HG03442 (cell line): ENCODE data around the gene DPP4.
"Not testable (repeated sequence)": the region's sequence is repeated elsewhere in the genome, so short reads cannot be mapped to it uniquely, and the experiment has no call there.

Experiments used
- ATAC-seq: cut with Tn5 transposase; IDR thresholded peaks from one replicate; pipeline ENCODE4 v1.9.1; 2021; ENCODE audit warnings: mild to moderate bottlenecking, moderate library complexity; ENCODE audit not compliant: unreplicated experiment

The DPP4 gene

DNA sequence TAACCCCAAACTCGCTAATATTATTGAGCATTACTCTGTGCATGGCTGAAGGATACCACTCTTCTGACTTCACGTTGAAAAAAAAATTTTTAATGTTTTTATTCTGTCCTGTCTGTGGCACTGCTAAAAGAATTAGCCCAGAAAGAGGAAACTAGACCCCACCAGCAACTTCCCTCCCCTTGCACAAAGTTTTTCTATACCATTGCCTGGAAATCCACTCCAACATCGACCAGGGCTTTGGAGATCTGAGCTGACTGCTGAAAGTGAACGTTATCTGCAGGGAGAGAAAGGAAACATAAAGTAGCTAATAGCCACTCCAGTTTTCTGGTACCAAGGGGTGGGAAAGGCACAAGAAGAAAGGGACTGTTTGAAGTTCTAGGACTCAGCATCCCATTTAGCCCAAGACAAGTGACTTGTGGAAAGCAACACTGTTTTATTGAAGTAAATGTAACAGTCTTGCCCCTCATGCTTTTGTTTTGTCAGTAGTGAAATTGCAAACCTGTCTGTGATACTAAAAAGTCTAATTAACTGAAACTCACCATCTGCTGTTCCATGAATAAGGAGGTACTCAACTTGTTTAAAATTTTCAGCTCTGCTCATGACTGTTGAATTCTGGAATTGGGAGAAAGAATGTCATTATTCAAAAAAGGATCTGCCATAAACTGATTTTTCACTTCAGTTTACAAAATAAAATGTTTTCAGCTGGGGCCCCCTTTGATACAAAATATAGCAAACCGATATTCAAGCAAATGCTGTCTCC lies 79.1 kb downstream of the DPP4 start:
- no peak for ATAC-seq

DNA sequence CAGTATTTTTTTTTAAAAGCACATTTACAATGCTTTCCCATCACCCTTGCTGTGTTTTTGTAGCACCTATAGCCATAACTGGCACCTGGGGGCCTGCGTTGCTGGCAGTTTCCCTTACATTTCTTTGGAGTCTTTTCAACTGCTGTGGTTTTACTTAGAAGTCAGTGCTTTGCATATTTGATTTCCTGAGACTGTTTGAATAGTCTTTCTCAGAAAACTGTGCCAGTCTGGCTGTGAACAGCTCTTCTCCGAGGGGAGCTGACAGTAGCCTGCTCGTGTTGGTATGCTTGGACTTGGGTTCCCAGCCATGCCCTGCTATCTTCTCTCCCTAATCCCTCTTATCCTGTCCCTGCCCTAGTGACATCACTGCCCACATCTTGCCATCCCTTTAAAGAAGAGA lies 81.5 kb downstream of the DPP4 start:
- ATAC-seq: peak; percentile 58

DNA sequence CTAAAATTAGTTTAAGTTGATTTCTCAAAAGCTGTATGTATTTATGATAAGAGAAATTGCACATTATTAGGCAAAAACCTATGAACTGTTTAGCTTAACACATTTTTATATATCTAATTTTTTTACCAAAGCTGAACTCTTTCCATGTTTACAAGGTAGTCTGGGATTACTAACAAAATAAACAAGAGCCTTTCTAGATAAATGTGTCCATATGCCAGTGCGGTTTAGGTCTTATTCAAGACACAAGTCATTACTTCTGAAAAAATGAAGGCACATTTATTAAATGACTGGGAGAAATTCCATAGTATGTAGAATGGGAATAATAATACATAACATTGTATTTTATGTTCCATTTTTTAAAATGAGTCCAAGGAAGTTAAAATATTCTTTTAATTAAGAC lies 82.0 kb downstream of the DPP4 start:
- ATAC-seq: no peak

DNA sequence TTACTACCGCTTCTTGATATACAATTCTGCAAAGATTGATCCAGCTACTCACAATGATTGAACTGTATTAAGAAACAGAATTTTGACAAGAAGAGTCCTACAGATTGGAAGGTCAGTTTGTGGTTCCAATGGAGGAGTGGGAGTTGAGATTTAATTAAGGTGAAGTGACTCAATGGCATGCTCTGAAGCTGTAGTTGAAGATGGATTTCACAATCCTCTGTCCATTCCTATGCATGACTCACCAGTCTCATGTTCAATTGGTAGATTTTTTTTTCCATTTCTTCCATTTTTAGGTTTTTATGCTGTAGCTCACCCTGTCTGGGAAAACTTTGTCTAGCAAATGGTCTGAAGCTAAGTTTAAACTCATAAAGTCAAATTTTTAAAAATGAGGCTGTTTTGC lies 83.3 kb downstream of the DPP4 start:
- no peak for ATAC-seq

DNA sequence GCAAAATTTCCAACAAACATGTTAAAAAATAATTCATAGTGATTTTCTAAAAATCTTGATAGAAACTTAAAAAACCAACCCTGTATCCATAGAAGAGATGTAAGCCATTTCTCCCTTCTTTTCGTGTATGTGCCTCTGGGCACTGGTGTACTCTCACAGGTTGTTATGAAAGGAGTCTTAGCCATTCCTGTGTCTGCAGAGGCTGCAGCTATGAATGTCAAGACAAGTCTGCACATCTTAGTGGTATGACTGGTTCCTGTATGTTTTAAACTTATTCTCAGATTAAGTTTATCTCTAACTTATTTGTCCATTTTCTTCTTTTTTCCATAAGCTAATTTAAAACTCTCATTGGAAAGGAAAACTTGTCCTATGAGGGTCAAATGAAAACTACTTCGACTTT lies 84.0 kb downstream of the DPP4 start:
- ATAC-seq: no peak

DNA sequence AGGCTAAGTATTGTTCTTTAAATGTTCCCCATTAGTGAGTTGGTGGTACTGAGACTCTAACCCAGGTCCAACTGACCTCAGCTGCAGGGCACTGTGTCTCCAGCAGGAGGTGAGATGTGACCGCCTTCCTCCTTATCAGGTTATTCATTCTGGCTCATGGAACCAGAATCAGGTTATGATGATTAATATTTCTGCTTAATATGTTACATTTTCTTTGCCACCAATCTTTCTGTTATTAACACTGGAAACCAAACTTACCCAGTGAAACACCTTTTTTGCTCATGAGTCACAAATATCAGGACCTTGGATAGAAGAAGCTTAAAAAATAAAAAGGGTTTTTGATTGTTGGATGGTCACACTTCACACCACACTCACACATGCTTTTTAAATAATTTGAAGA lies 85.4 kb downstream of the DPP4 start:
- no peak for ATAC-seq

DNA sequence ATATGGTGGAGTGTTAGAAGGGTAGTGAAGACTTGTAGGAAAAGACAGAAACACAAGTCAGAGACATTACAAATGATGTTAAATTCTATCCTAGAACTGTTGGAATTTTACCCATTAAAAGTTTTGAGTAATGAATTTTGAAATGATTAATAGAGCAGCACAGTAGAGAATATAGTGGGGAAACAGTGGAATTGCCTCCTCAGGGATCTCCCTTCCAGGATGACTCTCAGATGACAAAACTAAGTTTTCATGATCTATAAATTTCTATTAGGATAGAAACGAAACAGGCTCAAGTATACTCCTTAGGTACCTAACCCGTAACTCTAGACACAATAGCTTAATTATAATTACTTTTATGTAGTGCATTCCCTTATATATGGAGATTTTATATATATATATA lies 86.7 kb downstream of the DPP4 start:
- no peak for ATAC-seq

DNA sequence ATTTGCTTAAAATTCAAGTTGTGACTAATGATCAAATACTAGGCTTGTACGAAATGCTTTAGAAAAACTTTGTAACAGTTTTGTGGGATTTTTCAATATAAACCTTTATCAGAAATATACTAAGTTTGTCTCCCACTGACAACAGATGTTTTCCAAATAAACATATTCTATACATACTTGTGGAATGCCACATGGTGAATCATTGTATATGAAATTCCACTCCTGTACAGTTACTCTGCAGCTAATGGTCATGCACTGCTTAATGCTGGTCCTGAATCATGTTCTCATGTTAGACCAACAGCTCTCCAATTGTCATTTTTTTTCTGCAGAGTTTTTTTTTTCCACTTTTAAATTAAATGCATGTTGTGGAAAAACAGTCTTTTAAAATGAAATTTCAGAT lies 90.1 kb downstream of the DPP4 start:
- no peak for ATAC-seq

DNA sequence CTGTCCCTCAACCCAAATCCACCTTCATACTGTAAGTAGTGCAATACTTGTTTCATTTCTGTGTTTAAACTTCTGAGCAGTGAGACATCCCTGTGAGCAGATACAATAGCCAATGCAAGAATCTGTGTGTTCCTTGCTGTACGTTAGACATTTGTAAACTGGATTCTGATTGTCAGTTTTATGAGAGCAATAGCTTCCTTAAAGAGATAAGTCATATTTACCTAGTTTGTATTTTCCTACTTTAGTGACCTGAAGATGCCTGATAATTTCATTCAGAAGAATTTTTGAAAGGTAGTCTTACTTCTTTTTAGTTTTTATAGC lies 90.7 kb downstream of the DPP4 start:
- no peak for ATAC-seq

DNA sequence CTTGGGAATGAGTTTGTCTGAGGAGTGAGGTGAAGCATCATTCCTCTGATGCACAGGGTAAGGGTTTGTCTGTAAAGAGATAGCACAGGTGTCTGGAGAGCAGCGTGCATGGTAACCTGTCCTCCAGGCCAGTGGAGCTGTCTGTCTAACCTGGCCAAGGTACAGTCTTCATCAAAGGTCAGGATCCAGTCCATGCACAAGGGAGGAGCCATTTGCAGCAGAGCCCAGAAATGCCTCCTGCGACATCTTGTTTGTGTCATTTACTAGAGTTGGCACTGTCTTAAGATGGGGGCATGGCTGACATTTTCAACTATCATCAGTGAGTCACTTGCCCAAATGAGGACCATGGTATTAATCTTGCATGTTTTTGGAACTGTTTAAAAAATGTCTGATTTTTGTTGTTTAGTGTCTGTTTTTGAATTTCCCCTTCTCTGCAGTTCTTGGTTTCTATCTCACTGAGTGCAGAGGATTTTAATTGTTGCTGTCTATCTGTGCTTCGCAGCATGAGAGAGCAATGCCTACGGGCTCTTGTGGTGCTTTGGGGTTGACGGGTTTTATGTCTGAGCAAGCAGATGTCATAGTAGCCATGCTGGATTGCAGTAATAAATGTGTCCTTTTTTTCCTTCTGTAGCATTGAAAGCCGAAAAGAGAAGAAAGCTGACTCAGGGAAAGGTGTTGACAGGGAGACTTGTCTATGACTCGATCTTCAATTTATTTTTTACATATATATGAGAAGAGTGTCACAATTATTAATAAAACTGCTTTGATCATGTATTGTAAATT lies 91.3 kb downstream of the DPP4 start:
- no peak for ATAC-seq

DNA sequence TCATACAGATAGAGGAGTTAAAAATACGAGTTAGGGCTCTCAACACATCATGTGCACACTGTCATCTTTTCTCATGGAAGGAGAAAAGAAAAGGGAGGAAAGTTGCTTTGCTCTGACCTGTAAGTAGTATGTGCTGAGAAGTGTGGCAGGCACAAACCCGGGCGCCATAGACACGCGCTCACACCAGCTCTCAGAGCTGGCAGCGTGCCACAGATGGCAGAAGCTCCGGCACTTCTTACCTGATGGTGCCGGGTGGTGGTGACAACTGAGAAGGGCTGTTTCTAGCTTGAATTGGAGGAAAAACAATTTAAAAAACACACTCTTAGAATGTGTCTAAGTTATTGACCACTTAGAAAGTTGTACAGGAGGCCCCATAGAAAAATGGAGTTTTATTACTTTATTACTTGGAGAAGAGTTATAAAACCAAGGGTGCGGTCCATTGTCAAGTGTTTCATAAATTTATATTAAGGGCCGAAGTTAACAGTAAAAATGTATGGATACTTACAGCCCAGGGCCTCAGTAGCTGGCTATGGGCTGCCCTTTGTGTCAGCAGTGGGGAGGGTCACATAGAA lies 92.2 kb downstream of the DPP4 start:
- no peak for ATAC-seq

DNA sequence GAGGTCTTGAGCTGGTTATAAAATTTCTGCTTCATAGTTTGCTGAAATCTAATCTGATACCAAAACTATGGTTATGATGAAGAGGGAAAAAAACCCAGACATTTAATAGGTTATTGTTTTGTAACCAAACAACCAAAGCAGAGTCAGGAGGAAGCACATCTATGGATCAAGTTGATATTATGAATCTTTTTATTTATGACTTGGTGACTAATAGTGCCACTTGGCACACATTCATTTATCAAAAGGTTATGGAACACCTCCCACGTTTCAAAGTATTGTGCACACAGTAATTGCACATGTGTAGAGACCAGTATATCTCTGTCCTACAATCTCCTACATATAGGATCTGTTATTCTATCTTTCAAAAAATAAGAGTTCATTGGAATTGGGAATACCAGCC lies 93.0 kb downstream of the DPP4 start:
- ATAC-seq: no peak

DNA sequence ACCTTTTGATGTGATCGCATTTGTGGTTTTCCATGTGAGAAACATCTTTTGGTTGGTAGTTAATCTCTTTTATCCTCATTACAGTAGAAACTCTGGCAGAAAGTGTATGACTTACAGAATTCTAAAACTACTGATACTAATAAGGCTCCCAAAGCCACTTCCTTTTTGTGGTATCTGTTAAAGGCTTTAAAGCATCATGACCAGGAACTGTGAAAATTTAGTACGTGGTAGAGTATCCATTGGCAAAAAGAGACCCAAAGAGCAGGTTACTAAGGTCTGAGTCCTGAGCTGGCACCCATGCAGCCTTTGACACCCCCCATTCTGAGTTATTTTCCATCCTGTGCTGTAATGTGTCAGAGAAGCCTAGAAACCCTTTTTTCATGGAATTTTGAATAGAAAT lies 94.5 kb downstream of the DPP4 start:
- ATAC-seq: no peak

DNA sequence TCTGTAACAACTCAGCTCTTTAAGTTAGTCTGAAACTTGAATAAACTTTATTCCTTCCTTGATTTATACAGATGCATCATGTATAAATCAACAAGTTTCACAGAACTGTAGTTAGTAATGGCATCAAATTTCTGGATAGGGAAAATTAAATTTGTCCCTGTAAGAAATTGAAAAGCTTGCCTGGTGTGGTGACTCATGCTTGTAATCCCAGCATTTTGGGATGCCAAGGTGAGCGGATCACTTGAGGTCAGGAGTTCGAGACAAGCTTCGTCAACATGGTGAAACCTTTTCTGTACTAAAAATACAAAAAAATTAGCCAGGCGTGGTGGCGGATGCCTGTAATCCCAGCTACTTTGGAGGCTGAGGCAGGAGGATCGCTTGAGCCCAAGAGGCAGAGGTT lies 96.1 kb downstream of the DPP4 start:
- not testable (repeated sequence) for ATAC-seq

DNA sequence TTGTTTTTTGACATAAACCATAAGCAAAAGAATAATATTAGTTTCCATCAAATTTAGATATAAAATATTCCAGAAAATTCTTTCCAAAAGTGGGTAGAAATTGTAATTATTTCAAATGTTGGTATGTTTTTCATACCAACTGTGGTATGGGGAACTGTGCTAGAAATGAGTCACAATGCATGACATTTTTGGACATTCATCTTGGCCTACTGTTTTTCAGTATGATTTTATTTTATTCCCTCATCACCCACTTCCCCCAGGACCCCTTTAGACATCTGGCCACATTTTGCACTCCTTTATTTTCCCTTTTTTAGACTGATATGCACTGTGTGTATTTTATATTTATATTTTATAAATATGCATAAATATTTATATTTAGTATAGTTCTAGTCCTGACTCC lies 97.1 kb downstream of the DPP4 start:
- ATAC-seq: no peak

DNA sequence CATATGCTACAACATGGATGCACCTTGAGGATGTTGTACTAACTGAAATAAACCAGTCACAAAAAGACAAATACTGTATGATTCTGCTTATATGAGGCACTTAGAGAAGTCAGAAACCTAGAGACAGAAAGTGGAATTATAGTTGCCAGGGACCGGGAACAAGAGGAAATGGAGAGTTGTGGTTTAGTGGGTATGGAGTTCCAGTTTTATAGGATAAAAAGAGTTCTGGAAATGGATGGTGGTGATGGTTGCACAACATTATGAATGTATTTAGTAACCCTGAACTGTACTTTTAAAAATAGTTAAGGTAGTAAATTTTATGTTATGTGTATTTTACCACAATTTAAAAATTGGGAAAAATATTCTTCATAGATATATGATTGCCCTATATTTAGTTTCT lies 97.7 kb downstream of the DPP4 start:
- ATAC-seq: no peak

DNA sequence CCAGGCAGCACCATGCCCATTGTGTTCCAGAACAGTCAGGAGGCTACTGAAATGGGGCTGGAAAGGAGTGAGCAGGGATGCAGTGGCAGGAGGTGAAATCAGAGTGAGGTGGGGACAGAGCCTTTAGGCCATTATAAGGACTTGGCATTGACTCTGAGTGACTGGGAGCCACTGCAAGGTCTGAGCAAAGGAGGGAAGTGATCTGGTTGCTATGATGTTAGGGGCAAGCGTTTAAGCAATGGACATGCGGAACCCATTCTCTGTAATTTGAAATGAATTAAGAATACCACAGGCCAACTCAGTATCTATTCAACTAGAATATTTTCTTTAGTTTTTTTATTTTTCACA lies 98.2 kb downstream of the DPP4 start:
- ATAC-seq: no peak

DNA sequence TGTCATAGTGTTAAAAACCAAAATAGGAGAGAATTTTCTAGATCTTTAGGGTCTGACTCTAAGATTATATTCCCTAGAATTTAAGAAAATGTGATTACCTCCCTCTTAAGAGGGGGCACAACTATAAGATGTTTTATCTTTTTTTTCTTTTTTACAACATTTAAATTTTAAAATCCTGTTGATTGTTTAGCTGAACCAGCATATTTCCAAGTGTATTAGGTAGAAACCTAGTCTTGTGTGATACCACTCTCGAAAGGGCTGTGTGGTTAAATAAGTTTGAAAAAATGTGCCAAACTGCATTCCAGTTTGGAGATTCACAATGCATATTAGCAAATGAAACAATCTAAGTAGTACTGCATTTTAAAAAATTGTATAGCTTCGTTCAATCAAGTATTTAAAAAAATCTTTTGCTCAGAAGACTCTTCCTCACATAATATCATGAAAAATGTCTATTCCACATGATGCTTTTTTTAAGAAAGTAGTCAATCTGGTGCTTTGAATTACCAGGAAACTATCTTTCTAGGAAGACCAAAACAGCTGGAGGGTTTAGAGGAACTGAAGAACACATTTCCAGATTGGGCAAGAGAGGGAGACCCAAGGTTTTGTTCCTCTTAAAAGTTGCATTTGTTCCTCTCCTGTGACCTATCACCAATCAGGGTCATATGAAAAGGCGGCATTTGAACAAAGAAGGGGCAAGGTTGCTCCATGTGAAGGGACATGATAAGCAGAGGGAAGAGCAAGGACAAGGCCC lies 98.8 kb downstream of the DPP4 start:
- no peak for ATAC-seq

DNA sequence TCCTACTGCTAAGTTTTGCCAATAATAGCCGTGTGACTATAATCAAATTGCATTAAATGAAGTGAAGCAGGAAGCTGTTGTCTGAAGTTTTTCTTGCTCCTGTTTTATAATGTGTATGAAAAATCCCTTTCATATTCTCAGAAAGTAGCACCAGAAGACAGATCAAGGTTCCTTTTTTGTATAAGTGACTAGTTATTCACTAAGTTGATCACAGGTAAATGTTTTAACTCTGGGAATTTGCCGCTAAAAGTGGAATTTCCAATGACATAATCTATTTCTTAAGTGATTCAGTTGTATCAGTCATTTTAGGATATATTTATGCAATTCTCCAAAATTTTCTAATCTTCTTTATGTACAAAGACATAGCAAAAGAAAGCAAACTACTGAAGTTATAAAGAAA lies 99.6 kb downstream of the DPP4 start:
- ATAC-seq: no peak

DNA sequence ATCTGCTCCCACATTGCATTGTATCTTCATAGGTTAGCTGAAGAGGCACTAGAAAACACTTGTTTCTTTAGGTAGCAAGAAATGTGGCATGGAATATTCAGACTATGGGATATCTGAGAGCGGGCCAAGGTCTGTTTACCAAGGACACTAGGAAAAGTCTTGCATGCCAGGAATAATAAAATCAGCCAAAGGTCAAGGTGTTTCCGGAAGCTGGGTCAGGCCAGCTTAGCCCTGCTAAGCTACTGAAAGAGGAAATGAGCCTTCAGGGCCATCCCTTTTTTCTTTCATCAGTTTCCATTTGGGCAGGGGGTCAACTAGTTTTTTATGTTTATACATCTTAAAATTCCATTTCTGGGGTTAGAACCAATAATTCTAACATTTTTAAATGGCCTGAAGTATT lies 101.1 kb downstream of the DPP4 start:
- ATAC-seq: no peak

DNA sequence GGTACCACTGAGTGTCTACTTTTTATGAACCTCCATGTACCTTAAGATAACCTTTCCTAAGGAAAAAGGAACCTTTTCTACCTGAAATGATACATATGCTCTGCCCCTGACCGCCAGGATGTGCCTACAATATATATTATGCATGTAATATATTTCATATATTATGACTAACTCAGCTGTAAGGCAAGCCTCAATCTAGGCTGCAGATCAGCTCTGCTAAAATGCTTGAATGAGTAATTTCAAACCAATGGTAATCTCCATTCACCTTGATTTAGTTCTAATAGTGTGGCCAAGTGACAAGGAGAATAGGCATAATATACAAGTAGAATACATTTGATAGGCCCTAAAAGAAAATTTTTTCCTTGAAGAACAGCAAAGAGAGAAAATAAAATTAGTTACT lies 101.8 kb downstream of the DPP4 start:
- ATAC-seq: no peak

DNA sequence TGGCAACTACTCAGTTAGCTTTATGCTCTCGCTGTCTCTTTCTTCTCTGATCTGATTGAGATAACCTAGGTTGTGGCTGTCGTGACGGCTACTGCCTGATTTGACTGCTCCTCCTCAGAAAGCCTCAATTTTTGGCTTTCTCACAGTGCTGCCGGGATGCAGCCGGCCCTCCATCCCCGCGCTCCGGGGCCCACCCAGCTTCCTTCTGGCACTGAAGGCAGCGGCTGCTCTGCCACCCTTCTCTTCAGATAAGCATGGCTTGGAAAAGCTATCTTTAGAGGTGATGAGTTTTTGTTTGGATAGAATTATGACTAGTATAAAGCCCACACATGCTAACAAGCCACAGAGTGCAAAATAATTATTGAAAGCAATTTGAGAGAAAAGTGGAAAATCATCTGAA lies 102.5 kb downstream of the DPP4 start:
- ATAC-seq: no peak
